Fibroblast of villous mesenchyme (primary cell): ENCODE data around the gene SPAG9. TPM values are rescaled to one million over a fixed set of nuclear protein-coding genes. Genes with fewer than 3 reads are reported as not detected.

ENCODE experiments used
- DNase-seq: peaks from one replicate; pipeline ENCODE4 v3.0.0-alpha.2; 2010; ENCODE audit warnings: low read depth
- H3K4me3 ChIP-seq: 2 replicates; pipeline ENCODE4 v1.5.1; 2011; ENCODE audit warnings: low read depth, mild to moderate bottlenecking, low read length
- total RNA-seq: library from RNA; depleted of rRNA; stranded (reverse); fragments of >200 nt; gene quantifications from 2 replicates; pipeline ENCODE4 v1.2.3, GENCODE V29; 2012
- TF ChIP-seq, protein P1 (sequence below): IDR thresholded peaks from 2 replicates; pipeline ENCODE4 v1.5.1; 2012; ENCODE audit warnings: low read depth, mild to moderate bottlenecking, low read length; ENCODE audit not compliant: insufficient read depth

Gene SPAG9
- total RNA-seq, 1 donor: 94.6 TPM

DNA sequence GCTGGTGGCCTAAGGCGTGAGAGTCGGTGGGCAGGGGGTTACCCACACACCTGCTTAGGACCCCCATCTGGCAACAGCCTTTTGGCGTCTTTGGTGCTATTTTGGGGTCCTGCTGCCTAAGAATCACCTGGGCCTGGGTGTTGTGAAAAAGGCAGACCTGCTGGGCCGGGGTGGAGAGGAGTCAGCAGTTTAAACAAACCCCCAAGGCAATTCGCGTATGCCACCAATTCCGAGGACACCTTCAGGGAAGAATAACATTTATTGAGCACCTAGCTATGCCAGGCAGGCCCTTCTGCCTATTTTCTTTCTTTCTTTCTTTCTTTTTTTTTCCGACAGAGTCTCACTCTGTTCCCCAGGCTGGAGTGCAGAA lies 200.6 kb downstream of the SPAG9 start:
- DNase-seq: no peak
- TF ChIP-seq, protein P1, sequence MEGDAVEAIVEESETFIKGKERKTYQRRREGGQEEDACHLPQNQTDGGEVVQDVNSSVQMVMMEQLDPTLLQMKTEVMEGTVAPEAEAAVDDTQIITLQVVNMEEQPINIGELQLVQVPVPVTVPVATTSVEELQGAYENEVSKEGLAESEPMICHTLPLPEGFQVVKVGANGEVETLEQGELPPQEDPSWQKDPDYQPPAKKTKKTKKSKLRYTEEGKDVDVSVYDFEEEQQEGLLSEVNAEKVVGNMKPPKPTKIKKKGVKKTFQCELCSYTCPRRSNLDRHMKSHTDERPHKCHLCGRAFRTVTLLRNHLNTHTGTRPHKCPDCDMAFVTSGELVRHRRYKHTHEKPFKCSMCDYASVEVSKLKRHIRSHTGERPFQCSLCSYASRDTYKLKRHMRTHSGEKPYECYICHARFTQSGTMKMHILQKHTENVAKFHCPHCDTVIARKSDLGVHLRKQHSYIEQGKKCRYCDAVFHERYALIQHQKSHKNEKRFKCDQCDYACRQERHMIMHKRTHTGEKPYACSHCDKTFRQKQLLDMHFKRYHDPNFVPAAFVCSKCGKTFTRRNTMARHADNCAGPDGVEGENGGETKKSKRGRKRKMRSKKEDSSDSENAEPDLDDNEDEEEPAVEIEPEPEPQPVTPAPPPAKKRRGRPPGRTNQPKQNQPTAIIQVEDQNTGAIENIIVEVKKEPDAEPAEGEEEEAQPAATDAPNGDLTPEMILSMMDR: no peak
- H3K4me3 ChIP-seq: no peak overlapping the region

DNA sequence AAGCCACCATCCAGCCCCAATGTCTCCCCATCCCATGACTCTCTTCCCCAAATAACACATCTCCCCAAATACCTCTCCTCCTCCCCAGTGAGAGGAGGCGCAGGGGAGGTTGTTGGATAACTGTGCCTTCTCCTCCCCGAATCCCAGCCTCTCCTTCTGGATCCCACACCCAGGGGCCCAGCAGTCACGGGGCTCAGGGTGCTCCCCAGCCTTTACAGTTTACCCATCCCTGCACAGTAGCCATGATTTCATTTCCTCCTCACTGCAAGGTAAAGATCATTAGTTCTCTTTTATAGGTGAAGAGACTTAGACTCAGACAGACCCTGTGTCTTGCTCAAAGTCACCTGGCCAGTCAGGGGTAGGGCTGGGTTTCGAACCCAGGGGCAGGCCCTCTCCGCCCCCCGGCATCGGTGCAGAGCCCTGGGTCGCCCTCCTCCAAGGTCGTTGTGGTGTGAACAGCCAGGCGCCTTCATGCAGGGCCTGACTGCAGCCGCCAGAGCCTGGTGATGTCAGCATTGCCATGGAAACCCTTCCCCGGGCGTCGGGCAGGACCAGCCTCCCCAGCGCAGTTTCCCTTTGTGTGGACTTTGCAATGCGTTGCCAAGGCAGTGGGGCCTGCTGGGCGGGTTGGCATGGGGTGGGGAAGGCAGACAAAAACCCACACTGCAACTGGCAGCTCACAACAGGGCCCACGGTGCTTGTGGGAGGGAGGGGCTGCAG lies 201.2 kb downstream of the SPAG9 start:
- peak; percentile 79 for DNase-seq
- TF ChIP-seq, protein P1: no peak
- no peak overlapping the region for H3K4me3 ChIP-seq

DNA sequence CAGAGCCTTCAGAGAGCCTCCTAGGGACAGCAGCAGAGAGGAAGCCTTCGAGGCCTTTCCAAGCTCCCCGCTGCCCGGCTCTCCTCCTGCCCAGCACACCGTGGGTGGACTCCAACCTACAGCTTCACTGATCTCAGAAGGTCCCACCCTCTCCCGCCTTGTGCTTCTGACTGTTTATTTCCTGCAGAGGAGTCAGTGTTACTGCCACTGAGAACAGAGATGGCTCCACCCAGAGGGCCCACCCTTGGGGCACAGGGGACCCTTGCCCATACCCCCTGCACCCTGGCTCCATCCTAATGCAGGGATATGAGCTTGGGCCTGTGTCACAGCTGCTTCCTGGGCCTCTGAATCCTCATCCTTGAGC lies 201.8 kb downstream of the SPAG9 start:
- no peak for DNase-seq
- TF ChIP-seq, protein P1: no peak
- H3K4me3 ChIP-seq: no peak overlapping the region

DNA sequence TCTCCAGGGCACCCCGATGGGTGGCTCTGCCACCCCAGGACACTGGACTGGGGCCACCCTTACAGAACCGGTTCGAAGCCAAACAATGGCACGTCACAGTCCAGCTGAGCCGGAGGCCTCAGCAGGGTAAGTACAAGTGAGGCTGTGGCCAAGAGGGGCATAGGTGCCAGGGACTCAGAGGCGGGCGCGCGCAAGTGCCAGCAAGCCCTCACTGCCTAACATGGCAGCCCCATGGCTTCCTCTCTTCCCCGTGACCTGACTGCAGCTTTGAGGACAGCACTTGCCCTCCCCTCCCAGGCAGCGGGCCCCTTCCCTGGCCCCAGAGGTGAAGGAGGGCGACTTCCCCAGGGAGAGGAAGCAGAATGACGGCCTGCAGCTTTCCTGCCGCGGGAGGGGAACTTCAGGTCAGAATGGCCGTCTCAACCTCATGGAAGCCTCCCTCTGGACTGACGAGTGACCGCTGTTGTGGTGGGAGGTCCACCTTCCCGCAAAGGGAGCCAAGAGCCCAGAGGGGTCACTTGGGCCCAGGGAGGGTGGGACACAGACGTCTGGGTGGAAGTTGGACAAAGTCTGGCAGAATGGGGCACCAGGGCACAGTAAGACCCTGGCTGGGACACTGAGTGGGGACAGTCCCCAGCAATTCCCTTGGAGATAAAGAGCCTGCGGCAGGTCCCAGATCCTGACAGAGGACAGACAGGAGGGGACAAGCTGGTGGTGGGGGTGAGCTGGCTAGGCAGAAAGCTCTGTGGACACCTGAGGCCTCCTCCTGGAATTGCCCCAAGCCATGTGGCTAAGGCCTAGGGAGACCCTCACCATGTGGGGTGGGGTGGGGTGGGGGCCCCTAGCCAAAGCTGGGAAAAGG lies 202.4 kb downstream of the SPAG9 start:
- TF ChIP-seq, protein P1: no peak
- no peak for DNase-seq
- H3K4me3 ChIP-seq: no peak overlapping the region

DNA sequence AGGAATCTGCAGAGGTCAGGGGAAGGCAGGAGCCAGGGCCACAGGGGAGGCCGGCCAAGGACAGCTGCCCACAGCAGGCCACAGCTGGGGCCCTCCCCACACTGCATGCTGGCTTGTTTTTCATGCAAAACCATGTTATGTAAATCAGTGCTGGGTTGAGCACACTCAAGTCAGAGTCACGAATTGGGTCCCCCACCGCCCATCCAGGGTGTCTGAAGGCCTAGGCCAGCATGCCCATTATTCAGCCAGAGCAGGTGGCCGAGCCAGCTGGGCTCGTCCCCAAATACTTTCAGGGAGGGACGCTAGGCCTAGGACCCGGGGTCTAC lies 203.3 kb downstream of the SPAG9 start:
- H3K4me3 ChIP-seq: no peak overlapping the region
- TF ChIP-seq, protein P1: no peak

DNA sequence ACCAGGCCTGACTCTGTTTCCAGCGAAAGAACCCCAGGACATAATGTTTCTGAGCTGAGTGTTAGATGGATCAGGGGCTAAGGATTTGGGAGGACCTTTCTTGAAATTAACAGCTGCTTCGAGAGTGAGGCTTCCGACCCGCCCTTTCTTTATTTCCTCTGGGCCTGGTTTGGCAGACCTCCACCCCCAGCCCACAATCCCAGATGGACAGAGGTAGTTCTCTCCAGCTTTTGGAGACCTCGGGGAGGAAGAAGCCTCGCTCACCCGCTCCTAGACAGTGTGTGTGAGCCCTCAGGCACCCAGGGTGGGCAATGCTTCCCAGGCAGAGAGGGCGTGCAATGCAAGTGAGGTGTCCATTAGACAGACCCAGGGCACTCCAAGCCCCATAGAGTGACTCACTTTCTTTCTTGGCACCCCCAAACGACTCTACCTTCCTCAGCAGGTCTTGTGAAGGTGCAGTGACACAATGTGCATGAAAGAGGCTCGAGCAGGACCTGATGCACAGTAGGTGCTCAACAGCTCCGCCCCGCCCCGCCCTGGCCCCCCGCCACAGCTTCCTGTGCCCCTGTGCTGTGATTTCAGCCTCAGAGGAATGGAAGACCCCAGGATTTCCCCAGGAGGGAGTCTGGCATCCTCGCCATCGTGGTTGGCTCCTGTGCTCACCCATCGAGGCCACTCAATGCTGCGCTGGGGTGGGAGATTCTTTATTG lies 203.8 kb downstream of the SPAG9 start:
- TF ChIP-seq, protein P1: no peak
- no peak for DNase-seq
- no peak overlapping the region for H3K4me3 ChIP-seq

More for the DNA sequence above, 203.3 kb downstream of the SPAG9 start:
- DNase-seq: no peak
